WTC11 (cell line): ENCODE measurements around the gene CD74. TPM values are rescaled to one million over a fixed set of nuclear protein-coding genes. Genes with fewer than 3 reads are reported as not detected.

Experiments
- ATAC-seq: fragments of 200-7000 bp; cut with Tn5 transposase; 2 replicates; pipeline ENCODE4 v1.10.0; 2021; ENCODE audit warnings: mild to moderate bottlenecking, moderate library complexity
- CTCF ChIA-PET: fragments of 300-600 bp; sonication (Branson Sonifier 250); formaldehyde crosslinking; loops from one replicate; lab custom pipeline; 2021; ENCODE audit warnings: antibody characterized with exemption; lab: Charles Lee
- POLR2A ChIA-PET: fragments of 350-600 bp; sonication (Branson Sonifier 250); formaldehyde crosslinking; loops from one replicate; lab custom pipeline; 2021; ENCODE audit warnings: antibody characterized with exemption; lab: Charles Lee
- DNase-seq: peaks from one replicate; pipeline ENCODE4 v3.0.0; 2021; ENCODE audit warnings: low spot score
- H3K27ac Mint-ChIP-seq: 2 replicates; pipeline ENCODE4 v1.8.0; 2021; ENCODE audit warnings: mixed read lengths
- H3K27me3 Mint-ChIP-seq: 2 replicates; pipeline ENCODE4 v1.8.0; 2021; ENCODE audit warnings: low read depth, mild to moderate bottlenecking, moderate library complexity, mixed read lengths
- H3K36me3 Mint-ChIP-seq: 2 replicates; pipeline ENCODE4 v1.8.0; 2021; ENCODE audit warnings: mixed read lengths
- H3K4me1 Mint-ChIP-seq: 2 replicates; pipeline ENCODE4 v1.8.0; 2022; ENCODE audit warnings: mixed read lengths
- H3K4me3 Mint-ChIP-seq: 2 replicates; pipeline ENCODE4 v1.8.0; 2021; ENCODE audit warnings: mild to moderate bottlenecking, moderate library complexity, mixed read lengths
- H3K9me3 Mint-ChIP-seq: 2 replicates; pipeline ENCODE4 v1.8.0; 2021; ENCODE audit warnings: mixed read lengths
- CREM ChIP-seq: sonication (generic); formaldehyde crosslinking; IDR thresholded peaks from 2 replicates; pipeline ENCODE4 v1.8.1; 2022; ENCODE audit warnings: mild to moderate bottlenecking, missing genetic modification reagents, moderate library complexity
- FOXK1 ChIP-seq: sonication (generic); formaldehyde crosslinking; IDR thresholded peaks from 2 replicates; pipeline ENCODE4 v1.8.0; 2022; ENCODE audit warnings: mild to moderate bottlenecking, moderate library complexity, missing genetic modification reagents
- GTF2I ChIP-seq: fragments of 250-450 bp; sonication (Bioruptor Pico); conservative IDR thresholded peaks from 2 replicates; pipeline ENCODE4 v1.4.0; 2021; ENCODE audit warnings: mild to moderate bottlenecking
- HMGXB4 ChIP-seq: sonication (generic); formaldehyde crosslinking; IDR thresholded peaks from 2 replicates; pipeline ENCODE4 v1.8.1; 2023; ENCODE audit warnings: mild to moderate bottlenecking, moderate library complexity, missing genetic modification reagents
- KAT7 ChIP-seq: sonication (generic); formaldehyde crosslinking; IDR thresholded peaks from 2 replicates; pipeline ENCODE4 v1.8.1; 2023; ENCODE audit warnings: missing genetic modification reagents, mild to moderate bottlenecking, borderline replicate concordance
- MYBL2 ChIP-seq: sonication (generic); formaldehyde crosslinking; IDR thresholded peaks from 2 replicates; pipeline ENCODE4 v1.8.1; 2023; ENCODE audit warnings: mild to moderate bottlenecking, moderate library complexity, missing genetic modification reagents
- NR2C2 ChIP-seq: sonication (generic); formaldehyde crosslinking; IDR thresholded peaks from 2 replicates; pipeline ENCODE4 v1.8.0; 2022; ENCODE audit warnings: mild to moderate bottlenecking, missing genetic modification reagents
- STAT6 ChIP-seq: sonication (generic); formaldehyde crosslinking; conservative IDR thresholded peaks from 2 replicates; pipeline ENCODE4 v1.8.1; 2023; ENCODE audit warnings: mild to moderate bottlenecking, low read depth, missing genetic modification reagents, moderate library complexity
- TEAD1 ChIP-seq: sonication (generic); formaldehyde crosslinking; IDR thresholded peaks from 2 replicates; pipeline ENCODE4 v1.8.0; 2022; ENCODE audit warnings: mild to moderate bottlenecking, missing genetic modification reagents
- ZNF121 ChIP-seq: sonication (generic); formaldehyde crosslinking; IDR thresholded peaks from 2 replicates; pipeline ENCODE4 v1.8.0; 2023; ENCODE audit warnings: missing genetic modification reagents
- ZNF219 ChIP-seq: sonication (generic); formaldehyde crosslinking; IDR thresholded peaks from 2 replicates; pipeline ENCODE4 v1.8.0; 2023; ENCODE audit warnings: missing genetic modification reagents, mild to moderate bottlenecking, borderline replicate concordance
- ZNF416 ChIP-seq: fragments of 250-450 bp; sonication (Bioruptor Pico); IDR thresholded peaks from 2 replicates; pipeline ENCODE4 v1.9.0; 2021; ENCODE audit warnings: mild to moderate bottlenecking, inconsistent platforms
- total RNA-seq: library from RNA; stranded (reverse); gene quantifications from 3 replicates; pipeline ENCODE4 v1.2.3, GENCODE V29; 2021
- TF ChIP-seq, protein P1 (sequence below): fragments of 250-450 bp; sonication (Bioruptor Pico); IDR thresholded peaks from 2 replicates; pipeline ENCODE4 v1.9.0; 2021; ENCODE audit warnings: mild to moderate bottlenecking

Gene CD74
- total RNA-seq, 1 experiment from 2014 or later = 28.2 TPM

DNA sequence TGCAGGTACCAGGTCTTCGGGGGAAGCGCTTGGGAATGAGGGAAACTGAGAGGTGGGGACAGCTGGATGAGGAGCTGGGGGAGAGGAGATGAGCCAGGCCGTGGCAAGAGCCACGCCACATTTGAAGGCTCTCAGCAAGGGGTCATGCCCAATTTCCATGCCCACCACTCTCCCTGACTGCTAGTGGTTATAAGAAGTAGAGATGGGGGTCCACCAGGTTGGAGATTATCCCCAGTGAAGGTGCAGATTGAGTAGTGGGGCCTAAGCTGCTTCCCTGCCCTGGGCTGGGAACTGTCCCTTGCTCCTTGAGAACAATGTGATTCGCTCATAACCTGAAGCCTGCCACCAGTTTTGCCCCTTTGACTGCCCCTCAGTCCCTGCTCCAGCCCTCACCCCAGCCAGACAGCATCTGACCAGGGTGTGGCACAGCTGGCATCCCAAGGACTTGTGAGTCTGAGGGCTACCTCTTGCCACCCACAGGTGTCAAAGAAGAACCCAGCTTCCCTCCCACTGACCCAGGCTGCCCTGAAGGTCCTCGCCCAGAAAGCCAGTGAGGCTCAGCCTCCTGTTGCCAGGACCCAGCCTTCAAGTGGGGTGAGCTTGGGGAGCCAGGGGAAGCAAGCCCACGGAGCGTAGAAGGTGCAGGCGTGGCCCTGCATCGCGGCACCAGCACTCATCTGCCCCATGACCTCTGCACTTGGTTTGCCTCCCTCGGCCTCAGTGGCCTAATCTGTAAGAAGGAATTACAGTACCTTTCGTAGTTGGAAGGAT lies 21.5 kb downstream of the CD74 start:
- POLR2A ChIA-PET = no interaction called here
- TF ChIP-seq, protein P1, sequence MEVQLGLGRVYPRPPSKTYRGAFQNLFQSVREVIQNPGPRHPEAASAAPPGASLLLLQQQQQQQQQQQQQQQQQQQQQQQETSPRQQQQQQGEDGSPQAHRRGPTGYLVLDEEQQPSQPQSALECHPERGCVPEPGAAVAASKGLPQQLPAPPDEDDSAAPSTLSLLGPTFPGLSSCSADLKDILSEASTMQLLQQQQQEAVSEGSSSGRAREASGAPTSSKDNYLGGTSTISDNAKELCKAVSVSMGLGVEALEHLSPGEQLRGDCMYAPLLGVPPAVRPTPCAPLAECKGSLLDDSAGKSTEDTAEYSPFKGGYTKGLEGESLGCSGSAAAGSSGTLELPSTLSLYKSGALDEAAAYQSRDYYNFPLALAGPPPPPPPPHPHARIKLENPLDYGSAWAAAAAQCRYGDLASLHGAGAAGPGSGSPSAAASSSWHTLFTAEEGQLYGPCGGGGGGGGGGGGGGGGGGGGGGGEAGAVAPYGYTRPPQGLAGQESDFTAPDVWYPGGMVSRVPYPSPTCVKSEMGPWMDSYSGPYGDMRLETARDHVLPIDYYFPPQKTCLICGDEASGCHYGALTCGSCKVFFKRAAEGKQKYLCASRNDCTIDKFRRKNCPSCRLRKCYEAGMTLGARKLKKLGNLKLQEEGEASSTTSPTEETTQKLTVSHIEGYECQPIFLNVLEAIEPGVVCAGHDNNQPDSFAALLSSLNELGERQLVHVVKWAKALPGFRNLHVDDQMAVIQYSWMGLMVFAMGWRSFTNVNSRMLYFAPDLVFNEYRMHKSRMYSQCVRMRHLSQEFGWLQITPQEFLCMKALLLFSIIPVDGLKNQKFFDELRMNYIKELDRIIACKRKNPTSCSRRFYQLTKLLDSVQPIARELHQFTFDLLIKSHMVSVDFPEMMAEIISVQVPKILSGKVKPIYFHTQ (CRISPR knock-in tag) = no peak
- TF ChIP-seq CREM (CRISPR knock-in tag) (no peak), TEAD1 (CRISPR knock-in tag) (no peak), NR2C2 (CRISPR knock-in tag) (no peak), ZNF219 (CRISPR knock-in tag) (no peak), KAT7 (CRISPR knock-in tag) (no peak), FOXK1 (CRISPR knock-in tag) (no peak), HMGXB4 (CRISPR knock-in tag) (no peak), ZNF121 (no peak)
- no peaks in the 10 kb centered on the region for H3K9me3 Mint-ChIP-seq
- ATAC-seq = no peak
- peaks cover 71% of the 10 kb centered on the region for H3K36me3 Mint-ChIP-seq
- no peaks in the 10 kb centered on the region for H3K27me3 Mint-ChIP-seq
- H3K4me3 Mint-ChIP-seq = no peak overlapping the region
- H3K27ac Mint-ChIP-seq = no peak overlapping the region
- no peak for DNase-seq
- H3K4me1 Mint-ChIP-seq = no peaks in the 10 kb centered on the region
- CTCF ChIA-PET = interaction anchor here (1.1 kb wide), 1 partner anchor 48 kb away, joined by 3 read pairs; no protein-coding TSS in a partner anchor

- H3K9me3 Mint-ChIP-seq = no peaks in the 10 kb centered on the region
- ATAC-seq (peak; percentile 43), DNase-seq (no peak)
- H3K36me3 Mint-ChIP-seq = peaks cover 64% of the 10 kb centered on the region
- no peaks in the 10 kb centered on the region for H3K27me3 Mint-ChIP-seq
- no peak overlapping the region for H3K27ac Mint-ChIP-seq
- no peak for TF ChIP-seq STAT6
- TF ChIP-seq GTF2I (CRISPR knock-in tag) = no peak
- no peak for TF ChIP-seq MYBL2 (CRISPR knock-in tag)
- TF ChIP-seq, protein P1 (CRISPR knock-in tag) = no peak
- TF ChIP-seq ZNF416 (CRISPR knock-in tag) = no peak
- TF ChIP-seq KAT7 (CRISPR knock-in tag) = no peak
- H3K4me3 Mint-ChIP-seq = no peak overlapping the region
- H3K4me1 Mint-ChIP-seq = no peaks in the 10 kb centered on the region
- POLR2A ChIA-PET = interaction anchor here (0.7 kb wide), 1 partner anchor 88 kb away, joined by 3 read pairs; no protein-coding TSS in a partner anchor
- CTCF ChIA-PET = interaction anchor here (0.6 to 1.0 kb wide), 2 partner anchors 9 to 168 kb away, joined by 3 read pairs; no protein-coding TSS in a partner anchor
These were observed 23.0 kb downstream of the CD74 start for GRCh38 chr5:150389531-150390266.
